GM19043 (cell line): ENCODE results near the gene ZDHHC6.
"Not testable (repeated sequence)": the region's sequence is repeated elsewhere in the genome, so short reads cannot be mapped to it uniquely, and the experiment has no call there.

Experiments used
- ATAC-seq: cut with Tn5 transposase; IDR thresholded peaks from one replicate; pipeline ENCODE4 v1.9.1; 2021; ENCODE audit warnings: low read depth; ENCODE audit not compliant: unreplicated experiment

Gene ZDHHC6

DNA sequence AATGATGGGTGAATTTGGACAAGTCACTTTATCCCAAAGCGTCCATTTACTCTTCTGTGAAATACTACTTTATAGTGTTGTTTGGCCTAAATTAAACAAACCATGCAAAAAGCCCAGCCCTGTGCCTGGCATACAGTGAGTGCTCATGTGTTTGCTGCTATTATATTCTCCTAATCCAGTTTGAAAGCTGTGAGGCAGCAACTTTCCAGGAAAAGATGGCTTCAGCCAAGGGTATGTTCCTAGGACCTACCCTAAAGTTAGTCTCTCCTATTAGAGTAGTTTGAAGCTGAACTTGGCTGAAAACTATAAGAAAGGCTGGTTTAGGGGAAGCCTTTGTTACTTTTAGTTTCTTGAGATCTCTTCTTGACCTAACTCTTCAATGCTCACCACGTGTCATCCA is 52.9 kb downstream of the ZDHHC6 start:
- no peak for ATAC-seq

DNA sequence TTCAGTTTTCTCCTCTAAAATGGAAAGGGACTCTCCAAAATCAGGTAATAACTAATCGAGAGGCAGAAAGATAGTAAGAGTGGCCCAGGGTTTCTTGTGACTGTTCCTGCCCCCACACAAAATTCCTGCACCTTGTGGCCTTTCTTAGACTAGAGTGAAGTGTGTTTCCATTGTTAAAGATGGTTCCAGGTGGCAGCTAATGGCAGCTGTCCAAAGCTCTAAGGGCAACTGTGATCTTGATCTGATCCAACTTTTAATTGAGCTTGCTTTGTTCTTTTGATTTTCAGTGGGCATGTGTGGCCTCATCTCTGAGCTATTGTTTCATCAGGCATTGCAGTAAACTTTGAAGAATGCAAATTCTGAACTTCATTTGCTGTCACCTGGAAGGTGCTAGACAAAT is 53.4 kb downstream of the ZDHHC6 start:
- ATAC-seq = no peak

DNA sequence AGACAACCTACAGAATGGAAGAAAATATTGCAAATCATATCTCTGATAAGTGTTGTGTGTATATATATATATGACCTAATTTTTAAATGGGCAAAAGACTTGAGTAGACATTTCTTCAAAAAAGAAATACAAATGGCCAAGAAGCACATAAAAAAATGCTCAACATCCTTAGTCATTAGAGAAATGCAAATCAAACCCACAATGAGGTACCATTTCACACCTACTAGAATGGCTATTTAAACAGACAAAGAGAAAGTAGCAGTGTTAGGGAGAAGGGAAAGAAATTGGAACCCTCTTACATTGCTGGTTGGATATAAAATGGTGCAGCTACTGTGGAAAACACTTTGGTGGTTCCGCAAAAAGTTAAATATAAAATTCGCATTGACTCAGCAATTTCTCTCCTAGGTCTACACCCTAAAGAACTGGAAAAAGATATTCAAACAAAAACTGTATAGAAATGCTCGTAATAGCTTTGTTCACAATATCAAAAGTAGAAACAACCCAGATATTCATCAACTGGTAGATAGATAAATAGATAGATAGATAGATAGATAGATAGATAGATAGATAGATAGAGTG is 56.5 kb downstream of the ZDHHC6 start:
- no peak for ATAC-seq

DNA sequence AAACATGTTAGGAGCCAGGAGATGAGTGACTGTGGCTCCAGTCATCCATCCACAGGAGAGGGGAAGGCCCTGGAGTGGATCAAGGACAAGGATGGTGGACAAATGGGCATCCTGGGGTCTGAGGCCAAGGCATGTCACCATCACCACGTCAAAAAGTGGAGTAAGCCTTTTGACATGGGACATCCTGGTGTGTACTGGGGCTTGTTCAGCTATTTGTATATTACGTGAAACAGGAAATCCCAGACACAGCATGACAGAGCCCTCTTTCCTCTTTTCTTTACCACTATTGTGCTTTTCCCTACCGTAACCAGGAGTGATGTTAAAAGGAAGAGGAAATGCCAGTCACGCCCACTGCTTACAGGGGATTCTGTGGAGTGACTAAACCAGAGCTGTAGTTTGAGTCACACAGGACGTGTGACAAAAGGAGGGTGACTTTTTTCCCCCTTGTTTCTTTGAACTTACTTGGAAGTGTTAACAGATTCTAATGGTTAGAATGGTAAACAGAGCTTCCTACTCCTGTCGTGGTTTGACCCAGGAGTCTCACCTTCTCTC is 57.4 kb downstream of the ZDHHC6 start:
- ATAC-seq = peak; percentile 61

DNA sequence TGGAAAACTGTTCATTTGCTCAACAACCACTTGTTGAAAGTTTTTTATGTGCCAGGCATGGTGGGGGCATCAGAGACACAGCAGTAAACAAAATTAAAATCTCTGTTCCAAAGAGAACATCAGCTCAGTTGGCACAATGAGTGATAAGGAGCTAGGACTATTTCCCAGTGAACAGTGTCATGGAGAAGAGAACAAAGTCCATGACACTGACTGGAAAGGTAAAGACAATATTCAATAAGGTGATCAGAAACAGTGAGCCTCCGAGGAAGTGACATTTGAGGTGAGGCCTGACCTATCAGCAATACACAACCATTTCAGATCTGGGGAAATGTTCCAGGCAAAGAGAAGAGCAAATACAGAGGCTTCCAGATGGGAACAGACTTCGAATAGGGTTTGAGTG is 58.2 kb downstream of the ZDHHC6 start:
- no peak for ATAC-seq

DNA sequence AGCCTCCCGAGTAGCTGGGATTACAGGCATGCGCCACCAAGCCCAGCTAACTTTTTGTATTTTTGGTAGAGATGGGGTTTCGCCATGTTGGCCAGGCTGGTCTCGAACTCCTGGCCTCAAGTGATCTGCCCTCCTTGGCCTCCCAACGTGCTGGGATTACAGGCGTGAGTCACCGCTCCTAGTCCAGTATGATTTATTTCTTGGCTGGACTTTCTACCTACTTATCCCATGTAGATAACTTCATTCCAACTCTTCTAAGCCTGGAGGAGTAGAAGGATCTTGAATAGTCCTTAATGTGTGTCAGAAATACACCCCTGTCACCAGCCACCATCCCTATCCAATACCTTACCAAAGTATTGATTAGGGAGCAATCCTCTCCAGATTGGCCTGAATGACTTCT is 58.7 kb downstream of the ZDHHC6 start:
- ATAC-seq = not testable (repeated sequence)

DNA sequence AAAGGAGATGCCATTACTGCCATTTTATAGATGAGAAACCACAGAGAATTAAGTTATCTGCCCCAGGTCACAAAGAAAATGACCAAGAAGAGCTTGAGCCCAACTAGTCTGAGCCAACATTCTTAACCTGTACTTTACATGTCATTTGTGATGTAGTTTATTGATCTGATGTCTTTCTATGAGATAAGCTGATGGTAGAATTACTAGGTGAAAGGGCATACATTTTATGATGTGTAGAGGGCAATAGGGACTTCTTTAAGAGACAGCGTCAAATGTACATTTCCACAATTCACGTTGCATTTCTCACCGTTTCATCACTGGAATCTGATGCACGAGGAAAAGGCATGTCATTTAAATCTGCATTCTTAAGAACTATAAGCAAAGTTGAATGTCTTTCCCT is 61.5 kb downstream of the ZDHHC6 start:
- no peak for ATAC-seq

DNA sequence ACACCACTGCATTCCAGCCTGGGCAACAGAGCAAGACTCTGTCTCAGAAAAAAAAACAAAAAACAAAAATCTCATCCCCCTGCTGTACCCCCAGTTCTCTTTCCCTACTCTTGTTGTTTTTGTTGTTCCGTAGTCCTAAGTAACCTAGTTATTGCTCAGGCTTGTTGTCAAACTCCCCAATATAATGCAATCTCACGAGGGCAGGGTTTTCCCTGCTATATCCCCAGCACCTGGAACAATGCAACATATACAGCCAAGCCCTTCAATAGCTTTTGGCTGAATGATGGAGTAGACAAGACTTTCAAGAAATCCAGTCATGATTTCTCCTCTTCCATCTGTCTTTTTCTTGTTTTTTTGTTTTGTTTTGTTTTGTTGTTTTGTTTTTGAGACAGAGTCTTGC is 62.6 kb downstream of the ZDHHC6 start:
- ATAC-seq = no peak

DNA sequence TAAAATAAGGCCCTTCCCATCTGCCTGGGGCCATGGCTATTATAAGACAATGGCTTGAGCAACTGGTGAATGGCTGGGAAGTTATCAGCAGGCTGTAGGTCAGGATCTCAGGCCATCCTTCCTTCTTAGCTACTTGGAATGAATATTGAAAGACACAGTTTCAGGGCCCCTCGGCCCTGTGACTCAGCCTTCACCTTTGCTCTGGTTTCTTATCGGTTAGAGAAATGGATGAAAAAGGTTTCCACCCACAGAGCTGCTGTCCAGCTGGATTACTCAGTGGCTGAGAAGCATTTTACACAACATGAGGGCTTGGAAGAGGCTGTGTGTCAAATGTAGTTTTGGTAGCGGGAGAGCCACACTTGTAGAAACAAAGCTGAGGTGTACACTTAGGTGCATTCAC is 63.4 kb downstream of the ZDHHC6 start:
- no peak for ATAC-seq

DNA sequence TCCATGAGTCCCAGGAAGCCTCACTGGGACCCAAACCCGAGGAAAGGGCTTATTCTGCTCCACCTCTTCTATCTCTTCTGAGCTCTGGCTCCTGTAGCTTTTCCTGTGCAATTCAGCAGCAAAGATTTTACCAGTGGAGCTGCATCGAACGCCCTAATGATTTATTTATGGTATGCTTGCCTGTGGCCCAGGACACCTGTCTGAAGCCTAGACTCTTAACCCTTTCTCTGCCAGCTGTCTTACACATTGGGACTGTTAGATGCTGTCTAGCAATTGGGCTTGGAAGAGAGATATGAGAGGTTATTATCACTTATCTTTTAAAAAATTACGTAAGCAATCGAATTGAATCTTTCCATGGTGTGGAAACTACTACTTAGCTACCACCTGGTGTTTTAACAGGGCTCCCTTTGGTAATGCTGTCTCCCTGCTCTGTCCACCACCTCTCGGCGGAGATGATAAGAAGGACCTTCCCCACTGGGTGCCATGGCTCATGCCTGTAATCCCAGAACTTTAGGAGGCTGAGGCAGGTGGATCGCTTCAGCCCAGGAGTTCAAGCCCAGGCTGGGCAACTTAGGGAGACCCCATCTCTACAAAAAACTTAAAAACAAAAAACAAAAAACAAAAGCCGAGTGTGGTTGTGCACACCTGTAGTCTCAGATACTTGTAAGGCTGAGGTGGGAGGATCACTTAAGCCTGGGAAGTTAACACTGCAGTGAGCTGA is 64.0 kb downstream of the ZDHHC6 start:
- ATAC-seq = no peak
